K562 (cell line): ENCODE data around the gene CLTB. TPM values are rescaled to one million over a fixed set of nuclear protein-coding genes. Genes with fewer than 3 reads are reported as not detected.
A peak's percentile ranks its signal among the peaks of the same experiment; 100 is the strongest.

Source experiments
- CBX5 ChIP-seq: IDR thresholded peaks from 2 replicates; pipeline ENCODE4 v1.6.1; 2014; ENCODE audit warnings: low read depth, borderline replicate concordance
- E2F5 ChIP-seq: sonication (generic); formaldehyde crosslinking; IDR thresholded peaks from 2 replicates; pipeline ENCODE4 v1.8.0; 2022; ENCODE audit warnings: mild to moderate bottlenecking, missing genetic modification reagents
- ELK3 ChIP-seq: fragments of 450-650 bp; formaldehyde crosslinking; IDR thresholded peaks from 2 replicates; pipeline ENCODE4 v1.4.0; 2020; ENCODE audit warnings: mild to moderate bottlenecking
- HDGF ChIP-seq: fragments of 450-650 bp; IDR thresholded peaks from 2 replicates; pipeline ENCODE4 v1.6.1; 2016
- JUNB ChIP-seq: fragments of 450-650 bp; formaldehyde crosslinking; conservative IDR thresholded peaks from 2 replicates; pipeline ENCODE4 v1.4.0; 2020; ENCODE audit warnings: mild to moderate bottlenecking
- KLF16 ChIP-seq: IDR thresholded peaks from 2 replicates; pipeline ENCODE4 v1.6.1; 2016; ENCODE audit warnings: antibody characterized with exemption
- LCOR ChIP-seq: sonication (generic); formaldehyde crosslinking; IDR thresholded peaks from 2 replicates; pipeline ENCODE4 v1.8.0; 2022; ENCODE audit warnings: mild to moderate bottlenecking, missing genetic modification reagents
- MECOM ChIP-seq: fragments of 250-450 bp; sonication (Bioruptor Pico); IDR thresholded peaks from 2 replicates; pipeline ENCODE4 v1.8.0; 2022; ENCODE audit warnings: inconsistent platforms
- PML ChIP-seq: IDR thresholded peaks from 2 replicates; pipeline ENCODE4 v1.6.1; 2012; ENCODE audit warnings: low read length, inconsistent platforms
- RUNX1 ChIP-seq: sonication (generic); IDR thresholded peaks from 2 replicates; pipeline ENCODE4 v1.6.1; 2016; ENCODE audit warnings: antibody characterized with exemption, low read depth
- TOE1 ChIP-seq, 2 experiments: fragments of 450-650 bp in 1 of 2; sonication (generic) in 1 of 2; formaldehyde crosslinking in 1 of 2; IDR thresholded peaks; 2 replicates each; pipeline versions ENCODE4 v1.7.1 to v1.8.0; 2016 to 2022; ENCODE audit warnings: borderline replicate concordance in 2 of 2, mild to moderate bottlenecking in 2 of 2, antibody characterized with exemption in 1 of 2, inconsistent platforms in 1 of 2, low read depth in 1 of 2, missing genetic modification reagents in 1 of 2, moderate library complexity in 1 of 2
- XRCC4 ChIP-seq: IDR thresholded peaks from one replicate; pipeline ENCODE4 v1.6.1; 2011; ENCODE audit not compliant: insufficient read depth, insufficient read length; ENCODE audit errors: extremely low read depth
- ZBTB7A ChIP-seq: IDR thresholded peaks from 2 replicates; pipeline ENCODE4 v1.6.1; 2011; ENCODE audit warnings: low read depth, mild to moderate bottlenecking, low read length, moderate library complexity, borderline replicate concordance; ENCODE audit not compliant: control insufficient read depth
- ZNF224 ChIP-seq: sonication (generic); formaldehyde crosslinking; IDR thresholded peaks from 2 replicates; pipeline ENCODE4 v1.8.0; 2022; ENCODE audit warnings: mild to moderate bottlenecking, missing genetic modification reagents
- ZNF395 ChIP-seq: fragments of 200-800 bp; sonication (Bioruptor generic); IDR thresholded peaks from 2 replicates; pipeline ENCODE4 v1.6.1; 2017; ENCODE audit warnings: missing genetic modification characterization, missing compliant biosample characterization
- ZNF551 ChIP-seq: fragments of 250-450 bp; sonication (Bioruptor Pico); IDR thresholded peaks from 2 replicates; pipeline ENCODE4 v1.5.0; 2021; ENCODE audit warnings: mild to moderate bottlenecking, moderate library complexity
- ZNF609 ChIP-seq: sonication (generic); formaldehyde crosslinking; IDR thresholded peaks from 2 replicates; pipeline ENCODE4 v1.8.1; 2023; ENCODE audit warnings: missing genetic modification reagents, mild to moderate bottlenecking, borderline replicate concordance
- ZSCAN29 ChIP-seq: fragments of 450-650 bp; IDR thresholded peaks from 2 replicates; pipeline ENCODE4 v1.6.1; 2017
- polyA plus RNA-seq, 8 experiments: library from polyadenylated mRNA; depleted of rRNA in 4 of 8; stranded (reverse) in 5 of 8; unstranded in 3 of 8; fragments of >200 nt; fragmentation: Nextera tagmentation in 2 of 8; fragmentation: Illumina TruSeq in 1 of 8; extraction: Ambion mirVana in 2 of 8; extraction: Trizol in 1 of 8; gene quantifications; 2 replicates each; pipeline versions ENCODE4 v1.2.1 to v1.2.3, GENCODE V29; 2011 to 2014; ENCODE audit warnings: inconsistent platforms in 1 of 8, missing spikeins in 1 of 8
- total RNA-seq, 7 experiments: library from RNA; depleted of rRNA in 6 of 7; stranded (reverse); fragments of >200 nt in 6 of 7; fragmentation: Illumina TruSeq in 2 of 7; extraction: Trizol in 2 of 7; gene quantifications; 2 replicates each; pipeline versions ENCODE4 v1.2.1 to v1.2.3, GENCODE V29; 2011 to 2021; ENCODE audit warnings: low replicate concordance in 1 of 7
- TF ChIP-seq, protein P1 (sequence below): fragments of 250-450 bp; sonication (Bioruptor Pico); IDR thresholded peaks from 2 replicates; pipeline ENCODE4 v1.8.0; 2021; ENCODE audit warnings: moderate library complexity, mild to moderate bottlenecking, inconsistent platforms
- TF ChIP-seq, protein P2 (sequence below): sonication (generic); formaldehyde crosslinking; IDR thresholded peaks from 2 replicates; pipeline ENCODE4 v1.9.0; 2022; ENCODE audit warnings: mild to moderate bottlenecking, missing genetic modification reagents

CLTB gene
- total and polyA plus RNA-seq, 9 of the 15 experiments (the other 6 are each of a cell fraction or from before 2014, with no cell fraction given), result 1.8 to 117 (median 39.0) TPM

GRCh38 chr5:176388003-176388443 lies 28.3 kb downstream of the CLTB start (continued):
- peak; percentile 47; the same call in 1 of the 2 replicates for TF ChIP-seq ZNF395 (CRISPR knock-in tag)
- TF ChIP-seq PML, result no peak
- peak; percentile 79 for TF ChIP-seq E2F5 (CRISPR knock-in tag)
- TF ChIP-seq JUNB (CRISPR knock-in tag), result no peak
- 0 out of 2 replicates have a peak, but pooled peaks have one; percentile 24 for TF ChIP-seq ZNF609 (CRISPR knock-in tag)
- no peak for TF ChIP-seq XRCC4
- TF ChIP-seq ZSCAN29, result 0 out of 2 replicates have a peak, but pooled peaks have one; percentile 15
- TF ChIP-seq, protein P1, sequence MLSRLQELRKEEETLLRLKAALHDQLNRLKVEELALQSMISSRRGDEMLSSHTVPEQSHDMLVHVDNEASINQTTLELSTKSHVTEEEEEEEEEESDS (CRISPR knock-in tag), result no peak
- no peak for TF ChIP-seq ELK3 (CRISPR knock-in tag)
- TF ChIP-seq CBX5, result no peak
- TF ChIP-seq MECOM, result no peak
- TF ChIP-seq KLF16, result no peak
- TF ChIP-seq ZBTB7A, result 0 out of 2 replicates have a peak, but pooled peaks have one; percentile 8
- no peak for TF ChIP-seq HDGF
- TF ChIP-seq RUNX1, result no peak
- TF ChIP-seq TOE1 (IDR thresholded peaks at IDR 0.05; ENCODE audit: borderline replicate concordance), result no peak
- 0 out of 2 replicates have a peak, but pooled peaks have one; percentile 31 for TF ChIP-seq TOE1 (CRISPR knock-in tag; IDR thresholded peaks at IDR 0.05; ENCODE audit: borderline replicate concordance, low read depth)
- no peak; the same call in 1 of the 2 replicates for TF ChIP-seq LCOR (CRISPR knock-in tag)
- TF ChIP-seq ZNF224 (CRISPR knock-in tag), result 0 out of 2 replicates have a peak, but pooled peaks have one; percentile 31
- TF ChIP-seq ZNF551, result no peak
- TF ChIP-seq, protein P2, sequence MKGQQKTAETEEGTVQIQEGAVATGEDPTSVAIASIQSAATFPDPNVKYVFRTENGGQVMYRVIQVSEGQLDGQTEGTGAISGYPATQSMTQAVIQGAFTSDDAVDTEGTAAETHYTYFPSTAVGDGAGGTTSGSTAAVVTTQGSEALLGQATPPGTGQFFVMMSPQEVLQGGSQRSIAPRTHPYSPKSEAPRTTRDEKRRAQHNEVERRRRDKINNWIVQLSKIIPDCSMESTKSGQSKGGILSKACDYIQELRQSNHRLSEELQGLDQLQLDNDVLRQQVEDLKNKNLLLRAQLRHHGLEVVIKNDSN (CRISPR knock-in tag), result 0 out of 2 replicates have a peak, but pooled peaks have one; percentile 6
